ENCODE measurements around the gene COX10.
"Not testable (repeated sequence)": the region's sequence is repeated elsewhere in the genome, so short reads cannot be mapped to it uniquely, and the experiment has no call there.

Gene COX10

GRCh38 chr17:14205992-14206461 lies 136.7 kb downstream of the COX10 start:
- no peak for DNase-seq (ENCODE audit: low read depth)

GRCh38 chr17:14206891-14207290 lies 137.6 kb downstream of the COX10 start:
- no peak for DNase-seq (ENCODE audit: low read depth)

- DNase-seq (ENCODE audit: low read depth): no peak
Observed at GRCh38 chr17:14207791-14208190, 138.5 kb downstream of the COX10 start.

GRCh38 chr17:14209215-14209614 lies 139.9 kb downstream of the COX10 start:
- DNase-seq (ENCODE audit: low read depth): no peak

- DNase-seq (ENCODE audit: low read depth): no peak
Observed at GRCh38 chr17:14211246-14211645, 141.9 kb downstream of the COX10 start.

- no peak for DNase-seq (ENCODE audit: low read depth)
Observed at GRCh38 chr17:14211801-14212200, 142.5 kb downstream of the COX10 start.

GRCh38 chr17:14212401-14212800 lies 143.1 kb downstream of the COX10 start:
- DNase-seq (ENCODE audit: low read depth): no peak

- DNase-seq (ENCODE audit: low read depth): no peak
Observed at GRCh38 chr17:14214271-14214670, 145.0 kb downstream of the COX10 start.

GRCh38 chr17:14222611-14223010 lies 153.3 kb downstream of the COX10 start:
- no peak for DNase-seq (ENCODE audit: low read depth)

GRCh38 chr17:14225254-14225980 lies 156.1 kb downstream of the COX10 start:
- DNase-seq (ENCODE audit: low read depth): no peak

- DNase-seq (ENCODE audit: low read depth): no peak
Observed at GRCh38 chr17:14227052-14227451, 157.7 kb downstream of the COX10 start.

- no peak for DNase-seq (ENCODE audit: low read depth)
Observed at GRCh38 chr17:14228903-14229302, 159.6 kb downstream of the COX10 start.

- DNase-seq (ENCODE audit: low read depth): not testable (repeated sequence)
Observed at GRCh38 chr17:14231187-14231586, 161.9 kb downstream of the COX10 start.

- DNase-seq (ENCODE audit: low read depth): not testable (repeated sequence)
Observed at GRCh38 chr17:14235047-14235446, 165.7 kb downstream of the COX10 start.

- not testable (repeated sequence) for DNase-seq (ENCODE audit: low read depth)
Observed at GRCh38 chr17:14236032-14236431, 166.7 kb downstream of the COX10 start.

GRCh38 chr17:14236762-14237161 lies 167.5 kb downstream of the COX10 start, which contains the start of gene CDRT15:
CDRT15 (minus strand) TSS chr17:14236862; CDS start chr17:14236833, 29 bp downstream.
- not testable (repeated sequence) for DNase-seq (ENCODE audit: low read depth)

GRCh38 chr17:14239271-14239670 lies 170.0 kb downstream of the COX10 start:
- DNase-seq (ENCODE audit: low read depth): not testable (repeated sequence)

GRCh38 chr17:14245002-14245401 lies 175.7 kb downstream of the COX10 start:
- no peak for DNase-seq (ENCODE audit: low read depth)

- no peak for DNase-seq (ENCODE audit: low read depth)
Observed at GRCh38 chr17:14245629-14246028, 176.3 kb downstream of the COX10 start.

All from stimulated activated CD8-positive, alpha-beta memory T cell treated with anti-CD3 and anti-CD28 coated beads, Interleukin-15, amount 100 ng/mL, for 24 hours (primary cell).